Ovary (tissue), 3 donors: ENCODE data around the gene ATRNL1.

Experiments
- EP300 ChIP-seq: sonication (generic); formaldehyde crosslinking; IDR thresholded peaks from one replicate; pipeline ENCODE4 v1.6.1; 2017; ENCODE audit warnings: antibody characterized with exemption
- POLR2A ChIP-seq: fragments of 450-650 bp; IDR thresholded peaks from one replicate; pipeline ENCODE4 v1.6.1; 2017; ENCODE audit warnings: antibody characterized with exemption, mild to moderate bottlenecking, moderate library complexity
- TF ChIP-seq, protein P1 (sequence below), 3 donors: fragments of 450-650 bp in 2 of 3; fragments of 200-600 bp in 1 of 3; IDR thresholded peaks; one replicate each; pipeline versions ENCODE4 v1.5.1 to v1.8.0; 2016 to 2022; ENCODE audit warnings: antibody characterized with exemption in 3 of 3, mild to moderate bottlenecking in 1 of 3
- donor health status: DM: no; HTN: no; CAD: no.

GRCh38 chr10:115555887-115556402, 462.8 kb downstream of the ATRNL1 start:
- TF ChIP-seq, protein P1, sequence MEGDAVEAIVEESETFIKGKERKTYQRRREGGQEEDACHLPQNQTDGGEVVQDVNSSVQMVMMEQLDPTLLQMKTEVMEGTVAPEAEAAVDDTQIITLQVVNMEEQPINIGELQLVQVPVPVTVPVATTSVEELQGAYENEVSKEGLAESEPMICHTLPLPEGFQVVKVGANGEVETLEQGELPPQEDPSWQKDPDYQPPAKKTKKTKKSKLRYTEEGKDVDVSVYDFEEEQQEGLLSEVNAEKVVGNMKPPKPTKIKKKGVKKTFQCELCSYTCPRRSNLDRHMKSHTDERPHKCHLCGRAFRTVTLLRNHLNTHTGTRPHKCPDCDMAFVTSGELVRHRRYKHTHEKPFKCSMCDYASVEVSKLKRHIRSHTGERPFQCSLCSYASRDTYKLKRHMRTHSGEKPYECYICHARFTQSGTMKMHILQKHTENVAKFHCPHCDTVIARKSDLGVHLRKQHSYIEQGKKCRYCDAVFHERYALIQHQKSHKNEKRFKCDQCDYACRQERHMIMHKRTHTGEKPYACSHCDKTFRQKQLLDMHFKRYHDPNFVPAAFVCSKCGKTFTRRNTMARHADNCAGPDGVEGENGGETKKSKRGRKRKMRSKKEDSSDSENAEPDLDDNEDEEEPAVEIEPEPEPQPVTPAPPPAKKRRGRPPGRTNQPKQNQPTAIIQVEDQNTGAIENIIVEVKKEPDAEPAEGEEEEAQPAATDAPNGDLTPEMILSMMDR (IDR thresholded peaks at IDR 0.05), result no peak
- no peak for TF ChIP-seq POLR2A
- TF ChIP-seq EP300, result no peak
